ENCODE results near the gene COG5.

Gene COG5

DNA sequence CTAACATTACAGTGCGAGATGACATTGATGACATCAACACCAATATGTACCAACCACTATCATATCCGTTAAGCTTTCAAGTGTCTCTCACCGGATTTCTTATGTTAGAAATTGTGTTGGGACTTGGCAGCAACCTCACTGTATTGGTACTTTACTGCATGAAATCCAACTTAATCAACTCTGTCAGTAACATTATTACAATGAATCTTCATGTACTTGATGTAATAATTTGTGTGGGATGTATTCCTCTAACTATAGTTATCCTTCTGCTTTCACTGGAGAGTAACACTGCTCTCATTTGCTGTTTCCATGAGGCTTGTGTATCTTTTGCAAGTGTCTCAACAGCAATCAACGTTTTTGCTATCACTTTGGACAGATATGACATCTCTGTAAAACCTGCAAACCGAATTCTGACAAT, 89.6 kb downstream of the COG5 start:
- no peak for DNase-seq (ENCODE audit: low read depth in 1 of 2, low spot score in 1 of 2)
- no peak overlapping the region for H3K27ac ChIP-seq (replicated peaks)
- TF ChIP-seq SPI1 (IDR thresholded peaks at IDR 0.05; ENCODE audit: borderline replicate concordance, low read depth) = no peak
- TF ChIP-seq, protein P1, sequence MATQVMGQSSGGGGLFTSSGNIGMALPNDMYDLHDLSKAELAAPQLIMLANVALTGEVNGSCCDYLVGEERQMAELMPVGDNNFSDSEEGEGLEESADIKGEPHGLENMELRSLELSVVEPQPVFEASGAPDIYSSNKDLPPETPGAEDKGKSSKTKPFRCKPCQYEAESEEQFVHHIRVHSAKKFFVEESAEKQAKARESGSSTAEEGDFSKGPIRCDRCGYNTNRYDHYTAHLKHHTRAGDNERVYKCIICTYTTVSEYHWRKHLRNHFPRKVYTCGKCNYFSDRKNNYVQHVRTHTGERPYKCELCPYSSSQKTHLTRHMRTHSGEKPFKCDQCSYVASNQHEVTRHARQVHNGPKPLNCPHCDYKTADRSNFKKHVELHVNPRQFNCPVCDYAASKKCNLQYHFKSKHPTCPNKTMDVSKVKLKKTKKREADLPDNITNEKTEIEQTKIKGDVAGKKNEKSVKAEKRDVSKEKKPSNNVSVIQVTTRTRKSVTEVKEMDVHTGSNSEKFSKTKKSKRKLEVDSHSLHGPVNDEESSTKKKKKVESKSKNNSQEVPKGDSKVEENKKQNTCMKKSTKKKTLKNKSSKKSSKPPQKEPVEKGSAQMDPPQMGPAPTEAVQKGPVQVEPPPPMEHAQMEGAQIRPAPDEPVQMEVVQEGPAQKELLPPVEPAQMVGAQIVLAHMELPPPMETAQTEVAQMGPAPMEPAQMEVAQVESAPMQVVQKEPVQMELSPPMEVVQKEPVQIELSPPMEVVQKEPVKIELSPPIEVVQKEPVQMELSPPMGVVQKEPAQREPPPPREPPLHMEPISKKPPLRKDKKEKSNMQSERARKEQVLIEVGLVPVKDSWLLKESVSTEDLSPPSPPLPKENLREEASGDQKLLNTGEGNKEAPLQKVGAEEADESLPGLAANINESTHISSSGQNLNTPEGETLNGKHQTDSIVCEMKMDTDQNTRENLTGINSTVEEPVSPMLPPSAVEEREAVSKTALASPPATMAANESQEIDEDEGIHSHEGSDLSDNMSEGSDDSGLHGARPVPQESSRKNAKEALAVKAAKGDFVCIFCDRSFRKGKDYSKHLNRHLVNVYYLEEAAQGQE (IDR thresholded peaks at IDR 0.05; ENCODE audit: insufficient replicate concordance, low read depth) = no peak
- TF ChIP-seq POLR2AphosphoS5 (IDR thresholded peaks at IDR 0.05; ENCODE audit: low read depth) = no peak
- no peak for TF ChIP-seq GABPA (IDR thresholded peaks at IDR 0.05; ENCODE audit: low read depth)
- TF ChIP-seq, protein P2, sequence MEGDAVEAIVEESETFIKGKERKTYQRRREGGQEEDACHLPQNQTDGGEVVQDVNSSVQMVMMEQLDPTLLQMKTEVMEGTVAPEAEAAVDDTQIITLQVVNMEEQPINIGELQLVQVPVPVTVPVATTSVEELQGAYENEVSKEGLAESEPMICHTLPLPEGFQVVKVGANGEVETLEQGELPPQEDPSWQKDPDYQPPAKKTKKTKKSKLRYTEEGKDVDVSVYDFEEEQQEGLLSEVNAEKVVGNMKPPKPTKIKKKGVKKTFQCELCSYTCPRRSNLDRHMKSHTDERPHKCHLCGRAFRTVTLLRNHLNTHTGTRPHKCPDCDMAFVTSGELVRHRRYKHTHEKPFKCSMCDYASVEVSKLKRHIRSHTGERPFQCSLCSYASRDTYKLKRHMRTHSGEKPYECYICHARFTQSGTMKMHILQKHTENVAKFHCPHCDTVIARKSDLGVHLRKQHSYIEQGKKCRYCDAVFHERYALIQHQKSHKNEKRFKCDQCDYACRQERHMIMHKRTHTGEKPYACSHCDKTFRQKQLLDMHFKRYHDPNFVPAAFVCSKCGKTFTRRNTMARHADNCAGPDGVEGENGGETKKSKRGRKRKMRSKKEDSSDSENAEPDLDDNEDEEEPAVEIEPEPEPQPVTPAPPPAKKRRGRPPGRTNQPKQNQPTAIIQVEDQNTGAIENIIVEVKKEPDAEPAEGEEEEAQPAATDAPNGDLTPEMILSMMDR (IDR thresholded peaks at IDR 0.05; ENCODE audit: insufficient read depth, low read length) = no peak
- H3K4me3 ChIP-seq (replicated peaks; ENCODE audit: insufficient read depth, low read length) = no peak overlapping the region
- H3K27me3 ChIP-seq (ENCODE audit: insufficient read depth, poor library complexity, severe bottlenecking) = no peaks in the 10 kb centered on the region

DNA sequence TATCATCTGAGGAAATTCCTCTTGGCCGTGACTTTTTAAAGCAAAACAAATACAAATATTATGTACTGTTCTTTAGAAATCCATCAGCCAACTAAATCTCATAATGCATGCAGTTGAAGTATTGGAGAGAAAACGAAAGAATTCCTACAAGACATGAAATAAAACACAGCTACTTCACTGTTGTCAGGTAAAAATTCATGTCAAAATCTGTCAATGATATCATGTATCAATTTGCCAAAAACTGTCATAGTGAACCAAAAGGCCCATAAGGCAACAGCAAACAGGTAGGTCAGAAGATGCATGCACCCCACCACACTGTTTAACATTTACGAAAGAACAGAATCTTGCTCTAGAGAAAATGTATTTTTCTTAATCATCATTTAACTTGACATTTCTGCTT, 91.6 kb downstream of the COG5 start:
- Histone ChIP-seq H3K27ac (replicated peaks) (no peak overlapping the region), H3K27me3 (ENCODE audit: insufficient read depth, poor library complexity, severe bottlenecking) (no peaks in the 10 kb centered on the region), H3K4me3 (replicated peaks; ENCODE audit: insufficient read depth, low read length) (no peak overlapping the region)
- DNase-seq (ENCODE audit: low read depth in 1 of 2, low spot score in 1 of 2) = no peak
- TF ChIP-seq GABPA (IDR thresholded peaks at IDR 0.05; ENCODE audit: low read depth) = no peak
- TF ChIP-seq, protein P1 (IDR thresholded peaks at IDR 0.05; ENCODE audit: insufficient replicate concordance, low read depth) = no peak
- TF ChIP-seq SPI1 (IDR thresholded peaks at IDR 0.05; ENCODE audit: borderline replicate concordance, low read depth) = no peak
- no peak for TF ChIP-seq POLR2AphosphoS5 (IDR thresholded peaks at IDR 0.05; ENCODE audit: low read depth)
- TF ChIP-seq, protein P2 (IDR thresholded peaks at IDR 0.05; ENCODE audit: insufficient read depth, low read length) = no peak

DNA sequence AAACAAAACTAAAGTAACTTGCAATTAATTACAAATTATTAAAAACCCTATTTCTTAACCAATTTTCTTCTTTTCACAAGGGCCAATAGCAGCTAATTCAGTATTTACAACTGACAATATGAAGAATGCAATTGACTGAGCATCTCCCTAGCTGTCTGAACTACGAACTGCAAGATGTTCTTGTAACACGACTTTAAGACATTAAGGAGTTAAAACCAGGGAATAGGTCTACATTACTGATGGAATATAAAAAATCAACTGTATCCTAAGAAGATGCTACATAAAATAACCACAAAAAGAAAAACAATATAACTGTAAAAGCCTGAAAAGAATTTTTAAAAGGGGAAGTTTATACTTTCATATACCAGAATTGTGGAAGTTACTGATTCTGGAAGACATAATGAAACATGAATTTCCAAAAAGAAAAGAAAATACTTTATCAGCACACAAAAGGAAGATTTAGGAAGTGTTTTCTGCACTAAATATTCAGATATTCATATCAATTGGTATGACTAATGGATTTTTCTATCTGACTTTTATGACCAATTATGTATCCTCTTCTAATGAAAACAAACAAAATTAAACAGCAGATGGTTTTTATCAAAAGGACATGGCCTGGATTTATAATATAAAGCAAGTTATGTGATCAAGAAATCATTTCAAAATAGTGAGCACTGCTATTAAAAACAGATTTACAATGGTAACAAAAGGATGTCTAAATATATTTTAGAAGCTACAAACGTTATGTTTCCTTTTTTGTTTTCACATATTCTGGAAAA, 92.2 kb downstream of the COG5 start:
- no peak overlapping the region for H3K4me3 ChIP-seq (replicated peaks; ENCODE audit: insufficient read depth, low read length)
- no peak for DNase-seq (ENCODE audit: low read depth in 1 of 2, low spot score in 1 of 2)
- H3K27ac ChIP-seq (replicated peaks) = no peak overlapping the region
- no peaks in the 10 kb centered on the region for H3K27me3 ChIP-seq (ENCODE audit: insufficient read depth, poor library complexity, severe bottlenecking)
- TF ChIP-seq SPI1 (IDR thresholded peaks at IDR 0.05; ENCODE audit: borderline replicate concordance, low read depth) (no peak), POLR2AphosphoS5 (IDR thresholded peaks at IDR 0.05; ENCODE audit: low read depth) (no peak), GABPA (IDR thresholded peaks at IDR 0.05; ENCODE audit: low read depth) (no peak)
- TF ChIP-seq, protein P1 (IDR thresholded peaks at IDR 0.05; ENCODE audit: insufficient replicate concordance, low read depth) = no peak
- TF ChIP-seq, protein P2 (IDR thresholded peaks at IDR 0.05; ENCODE audit: insufficient read depth, low read length) = no peak
